ENCODE data around the gene CLCA4. TPM values are rescaled to one million over a fixed set of nuclear protein-coding genes. Genes with fewer than 3 reads are reported as not detected.

Gene CLCA4
- total RNA-seq, 4 donors from 2014 or later, result not detected

- no peaks in the 10 kb centered on the region for H3K27me3 ChIP-seq
- intact Hi-C loops (cut with DNase I), result no loop called here
- H3K36me3 ChIP-seq, result no peaks in the 10 kb centered on the region
- DNase-seq, result no peak
- H3K9me3 ChIP-seq, result no peaks in the 10 kb centered on the region
- H3K27ac ChIP-seq, result no peak overlapping the region
- no peak for TF ChIP-seq POLR2A (IDR thresholded peaks at IDR 0.05)
- TF ChIP-seq, protein P1, sequence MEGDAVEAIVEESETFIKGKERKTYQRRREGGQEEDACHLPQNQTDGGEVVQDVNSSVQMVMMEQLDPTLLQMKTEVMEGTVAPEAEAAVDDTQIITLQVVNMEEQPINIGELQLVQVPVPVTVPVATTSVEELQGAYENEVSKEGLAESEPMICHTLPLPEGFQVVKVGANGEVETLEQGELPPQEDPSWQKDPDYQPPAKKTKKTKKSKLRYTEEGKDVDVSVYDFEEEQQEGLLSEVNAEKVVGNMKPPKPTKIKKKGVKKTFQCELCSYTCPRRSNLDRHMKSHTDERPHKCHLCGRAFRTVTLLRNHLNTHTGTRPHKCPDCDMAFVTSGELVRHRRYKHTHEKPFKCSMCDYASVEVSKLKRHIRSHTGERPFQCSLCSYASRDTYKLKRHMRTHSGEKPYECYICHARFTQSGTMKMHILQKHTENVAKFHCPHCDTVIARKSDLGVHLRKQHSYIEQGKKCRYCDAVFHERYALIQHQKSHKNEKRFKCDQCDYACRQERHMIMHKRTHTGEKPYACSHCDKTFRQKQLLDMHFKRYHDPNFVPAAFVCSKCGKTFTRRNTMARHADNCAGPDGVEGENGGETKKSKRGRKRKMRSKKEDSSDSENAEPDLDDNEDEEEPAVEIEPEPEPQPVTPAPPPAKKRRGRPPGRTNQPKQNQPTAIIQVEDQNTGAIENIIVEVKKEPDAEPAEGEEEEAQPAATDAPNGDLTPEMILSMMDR (IDR thresholded peaks at IDR 0.05), result no peak
- H3K4me1 ChIP-seq, result no peaks in the 10 kb centered on the region
- WGBS, 2 donors, result 93% methylated on average over 4 of the region's 4 CpGs
- H3K4me3 ChIP-seq (replicated peaks in 1 of 3), result no peak overlapping the region
These were observed 72.4 kb downstream of the CLCA4 start for GRCh38 chr1:86619313-86619712.

- H3K4me1 ChIP-seq, result no peaks in the 10 kb centered on the region
- WGBS, 2 donors, result 36 to 55% methylated on average over 1 of the region's 1 CpG
- H3K27me3 ChIP-seq, result no peaks in the 10 kb centered on the region
- H3K4me3 ChIP-seq (replicated peaks in 1 of 3), result no peak overlapping the region
- no peaks in the 10 kb centered on the region for H3K36me3 ChIP-seq
- no peak for TF ChIP-seq POLR2A (IDR thresholded peaks at IDR 0.05)
- TF ChIP-seq, protein P1 (IDR thresholded peaks at IDR 0.05), result no peak
- intact Hi-C loops (cut with DNase I), result no loop called here
- no peak overlapping the region for H3K27ac ChIP-seq
- no peak for DNase-seq
- no peaks in the 10 kb centered on the region for H3K9me3 ChIP-seq
These were observed 74.4 kb downstream of the CLCA4 start for GRCh38 chr1:86621286-86621685.

Other genes starting within 250 kb of the CLCA4 start
- gene ODF2L, start 150.8 kb upstream of the CLCA4 start, total RNA-seq, result 100 to 1,000 TPM in 1 of 4 donors, 10 to 100 TPM in 3; 48.2 to 111 (median 64.7) TPM
- gene CLCA2, start 122.9 kb upstream of the CLCA4 start, total RNA-seq, result not detected
- not detected for gene CLCA1, start 78.2 kb upstream of the CLCA4 start, total RNA-seq
- 10 to 100 TPM; 45.1 to 75.6 (median 58.1) TPM for gene SH3GLB1, start 157.5 kb downstream of the CLCA4 start, total RNA-seq